H1 (cell line): ENCODE results near the gene C1orf185. TPM values are rescaled to one million over a fixed set of nuclear protein-coding genes. Genes with fewer than 3 reads are reported as not detected.

Experiments used
- CTCF ChIA-PET: fragments of 300-600 bp; sonication (Branson Sonifier 250); formaldehyde crosslinking; loops from one replicate; lab custom pipeline; 2021; ENCODE audit not compliant: partially characterized antibody; lab: Charles Lee
- POLR2A ChIA-PET: fragments of 300-600 bp; sonication (Branson Sonifier 250); formaldehyde crosslinking; loops from one replicate; lab custom pipeline; 2021; ENCODE audit warnings: inconsistent platforms; ENCODE audit not compliant: partially characterized antibody; lab: Charles Lee
- DNase-seq, 2 experiments: peaks; one replicate each; pipeline versions ENCODE4 v3.0.0 to v3.0.0-alpha.2; 2010 to 2022; ENCODE audit warnings: low spot score in 2 of 2, low read depth in 1 of 2, mixed read lengths in 1 of 2
- FAIRE-seq: peaks from 2 replicates; lab custom pipeline; 2011; peaks lifted over from hg19 to GRCh38; lab: Jason Lieb, UNC
- H2AFZ ChIP-seq: 2 replicates; pipeline ENCODE4 v1.8.1; 2012; ENCODE audit warnings: low read length, inconsistent platforms
- H2AK5ac ChIP-seq: 2 replicates; pipeline ENCODE4 v1.6.1; 2013; ENCODE audit warnings: low read depth, low read length
- H2BK120ac ChIP-seq: replicated peaks from 2 replicates; pipeline ENCODE3; 2013; ENCODE audit warnings: low read depth, low read length, inconsistent platforms
- H2BK12ac ChIP-seq: 2 replicates; pipeline ENCODE4 v1.6.1; 2013; ENCODE audit warnings: low read depth, low read length
- H2BK15ac ChIP-seq: 2 replicates; pipeline ENCODE4 v1.6.1; 2013; ENCODE audit warnings: low read length
- H2BK20ac ChIP-seq: 2 replicates; pipeline ENCODE4 v1.6.1; 2013; ENCODE audit warnings: low read length
- H2BK5ac ChIP-seq: 2 replicates; pipeline ENCODE4 v1.6.1; 2013; ENCODE audit warnings: low read depth, low read length
- H3K14ac ChIP-seq: 2 replicates; pipeline ENCODE4 v1.6.1; 2013; ENCODE audit warnings: inconsistent platforms; ENCODE audit not compliant: insufficient read length
- H3K18ac ChIP-seq: 2 replicates; pipeline ENCODE4 v1.6.1; 2013; ENCODE audit warnings: low read length; ENCODE audit errors: extremely low read depth
- H3K23ac ChIP-seq: 2 replicates; pipeline ENCODE4 v1.6.1; 2013; ENCODE audit warnings: inconsistent platforms; ENCODE audit not compliant: insufficient read length
- H3K23me2 ChIP-seq: 2 replicates; pipeline ENCODE4 v1.6.1; 2013; ENCODE audit warnings: low read depth, low read length
- H3K27ac ChIP-seq: 2 replicates; pipeline ENCODE4 v1.6.1; 2011; ENCODE audit warnings: low read depth, low read length, inconsistent platforms
- H3K27me3 ChIP-seq, 4 experiments: replicated peaks in 1 of 4; 1 replicate in 1 of 4; 2 replicates in 3 of 4; pipeline versions ENCODE4 v1.6.1 to v1.8.1; 2011 to 2013; ENCODE audit warnings: low read length in 3 of 4, mild to moderate bottlenecking in 3 of 4, inconsistent platforms in 2 of 4, mixed read lengths in 2 of 4, moderate library complexity in 1 of 4; ENCODE audit not compliant: control insufficient read depth in 3 of 4, insufficient read depth in 3 of 4; ENCODE audit errors: extremely low read depth in 1 of 4
- H3K36me3 ChIP-seq, 4 experiments: 2 replicates each; pipeline versions ENCODE4 v1.6.1 to v1.8.1; 2011 to 2013; ENCODE audit warnings: mild to moderate bottlenecking in 4 of 4, low read length in 3 of 4, moderate library complexity in 2 of 4, control low read depth in 1 of 4, inconsistent platforms in 1 of 4; ENCODE audit not compliant: insufficient read depth in 4 of 4, control insufficient read depth in 2 of 4
- H3K4ac ChIP-seq: replicated peaks from 2 replicates; pipeline ENCODE3; 2013; ENCODE audit warnings: low read length, low read depth, mixed read lengths, inconsistent platforms; ENCODE audit not compliant: insufficient read length
- H3K4me1 ChIP-seq, 4 experiments: replicated peaks in 1 of 4; 1 replicate in 1 of 4; 2 replicates in 3 of 4; pipeline versions ENCODE4 v1.6.1 to v1.8.1; 2011 to 2013; ENCODE audit warnings: low read length in 3 of 4, inconsistent platforms in 2 of 4, mixed read lengths in 1 of 4; ENCODE audit not compliant: insufficient read depth in 4 of 4, control insufficient read depth in 3 of 4
- H3K4me2 ChIP-seq, 2 experiments: 2 replicates each; pipeline versions ENCODE4 v1.6.1 to v1.8.1; 2011 to 2013; ENCODE audit warnings: low read depth in 2 of 2, low read length in 2 of 2, control low read depth in 1 of 2, inconsistent platforms in 1 of 2, mild to moderate bottlenecking in 1 of 2; ENCODE audit not compliant: insufficient read depth in 1 of 2
- H3K4me3 ChIP-seq, 4 experiments: fragments of 200-600, 300-600 bp in 1 of 4; sonication (generic), shearing (Covaris generic), sonication (Bioruptor Twin) in 1 of 4; 2 replicates each; pipeline versions ENCODE4 v1.5.1 to v1.8.1; 2011 to 2016; ENCODE audit warnings: low read length in 4 of 4, low read depth in 3 of 4, control low read depth in 2 of 4, inconsistent platforms in 2 of 4, mild to moderate bottlenecking in 2 of 4, mixed read lengths in 1 of 4, moderate library complexity in 1 of 4; ENCODE audit not compliant: insufficient read depth in 2 of 4; ENCODE audit errors: extremely low read depth in 1 of 4
- H3K56ac ChIP-seq: replicated peaks from 2 replicates; pipeline ENCODE3; 2013; ENCODE audit warnings: low read depth, mild to moderate bottlenecking, mixed read lengths, low read length, inconsistent platforms; ENCODE audit not compliant: insufficient read length
- H3K79me1 ChIP-seq: 2 replicates; pipeline ENCODE4 v1.6.1; 2013; ENCODE audit warnings: low read depth, low read length, control low read depth
- H3K79me2 ChIP-seq, 2 experiments: 2 replicates each; pipeline versions ENCODE4 v1.6.1 to v1.8.1; 2012 to 2013; ENCODE audit warnings: low read length in 2 of 2, mild to moderate bottlenecking in 2 of 2, inconsistent platforms in 1 of 2; ENCODE audit not compliant: insufficient read depth in 2 of 2, control insufficient read depth in 1 of 2
- H3K9ac ChIP-seq, 4 experiments: replicated peaks in 1 of 4; 1 replicate in 1 of 4; 2 replicates in 3 of 4; pipeline versions ENCODE4 v1.6.1 to v1.8.1; 2011 to 2013; ENCODE audit warnings: low read depth in 3 of 4, low read length in 3 of 4, control low read depth in 2 of 4, mild to moderate bottlenecking in 2 of 4, moderate library complexity in 2 of 4, inconsistent platforms in 1 of 4; ENCODE audit errors: extremely low read depth in 1 of 4
- H3K9me3 ChIP-seq, 2 experiments: 2 replicates each; pipeline versions ENCODE4 v1.6.1 to v1.8.1; 2012 to 2013; ENCODE audit warnings: mild to moderate bottlenecking in 2 of 2, moderate library complexity in 2 of 2, control low read depth in 1 of 2, inconsistent platforms in 1 of 2, low read depth in 1 of 2, low read length in 1 of 2, mixed read lengths in 1 of 2; ENCODE audit not compliant: insufficient read depth in 2 of 2
- H4K20me1 ChIP-seq, 2 experiments: replicated peaks in 1 of 2; 2 replicates each; pipeline versions ENCODE3 to v1.8.1; 2011 to 2013; ENCODE audit warnings: inconsistent platforms in 2 of 2, low read length in 2 of 2, mild to moderate bottlenecking in 1 of 2; ENCODE audit not compliant: insufficient read depth in 2 of 2, control insufficient read depth in 1 of 2
- H4K5ac ChIP-seq: 2 replicates; pipeline ENCODE4 v1.6.1; 2013; ENCODE audit warnings: low read length, low read depth, mixed read lengths, inconsistent platforms; ENCODE audit not compliant: insufficient read length
- H4K8ac ChIP-seq: 2 replicates; pipeline ENCODE4 v1.8.0; 2013; ENCODE audit warnings: mild to moderate bottlenecking, moderate library complexity, low read length, inconsistent platforms; ENCODE audit not compliant: insufficient read depth; ENCODE audit errors: extremely low read depth
- H4K91ac ChIP-seq: replicated peaks from 2 replicates; pipeline ENCODE3; 2013; ENCODE audit warnings: low read length, mixed read lengths, inconsistent platforms; ENCODE audit not compliant: insufficient read length
- CBX5 ChIP-seq: fragments of 300-800, 300-1000 bp; sonication (generic); IDR thresholded peaks from 2 replicates; pipeline ENCODE4 v1.7.1; 2016; ENCODE audit warnings: antibody characterized with exemption, low read length, low read depth
- FOSL1 ChIP-seq: IDR thresholded peaks from 2 replicates; pipeline ENCODE4 v1.6.1; 2011; ENCODE audit warnings: mild to moderate bottlenecking, low read depth, low read length, moderate library complexity; ENCODE audit not compliant: insufficient read depth
- HDAC2 ChIP-seq, 2 experiments: fragments of 300-600 bp in 1 of 2; sonication (generic) in 1 of 2; IDR thresholded peaks; 2 replicates each; pipeline ENCODE4 v1.6.1; 2011 to 2012; ENCODE audit warnings: low read depth in 2 of 2, low read length in 2 of 2, mild to moderate bottlenecking in 2 of 2, moderate library complexity in 2 of 2, borderline replicate concordance in 1 of 2, inconsistent platforms in 1 of 2
- HDAC6 ChIP-seq: IDR thresholded peaks from one replicate; pipeline ENCODE4 v1.7.1; 2012; ENCODE audit warnings: low read depth, mild to moderate bottlenecking, inconsistent platforms, low read length, moderate library complexity
- SAP30 ChIP-seq: fragments of 300-600 bp; sonication (generic); IDR thresholded peaks from 2 replicates; pipeline ENCODE4 v1.7.1; 2012; ENCODE audit warnings: low read length, moderate library complexity, mild to moderate bottlenecking, inconsistent platforms; ENCODE audit not compliant: insufficient read depth, insufficient replicate concordance
- SP1 ChIP-seq: IDR thresholded peaks from 2 replicates; pipeline ENCODE4 v1.6.1; 2011; ENCODE audit warnings: low read depth, low read length
- SP4 ChIP-seq: IDR thresholded peaks from 2 replicates; pipeline ENCODE4 v1.6.1; 2012; ENCODE audit warnings: low read length, inconsistent platforms
- ZNF274 ChIP-seq: IDR thresholded peaks from 2 replicates; pipeline ENCODE4 v1.7.0; 2012; ENCODE audit warnings: low read length, borderline replicate concordance; ENCODE audit errors: extremely low read depth
- WGBS, 2 experiments: shearing (Covaris generic) in 1 of 2; methylation state at CpG; one replicate each; pipeline versions ENCODE4 v1.1.6 to v1.1.7; 2013 to 2015; ENCODE audit warnings: low lambda C conversion rate in 2 of 2, mixed read lengths in 2 of 2, inconsistent platforms in 1 of 2, low coverage in 1 of 2, missing lambda C conversion rate in 1 of 2; ENCODE audit not compliant: insufficient replicate concordance in 2 of 2, insufficient coverage in 1 of 2, insufficient read length in 1 of 2; ENCODE audit errors: extremely low coverage in 1 of 2, missing lambda C conversion rate in 1 of 2; 5-methylcytosine and 5-hydroxymethylcytosine counted together
- polyA plus RNA-seq, 7 experiments: library from polyadenylated mRNA; depleted of rRNA in 3 of 7; stranded (reverse) in 5 of 7; unstranded in 2 of 7; fragments of >200 nt in 5 of 7; fragments of 200-250 nt in 2 of 7; gene quantifications; 1 replicate in 5 of 7; 2 replicates in 1 of 7; 4 replicates in 1 of 7; pipeline versions ENCODE4 v1.2.1 to v1.2.3, GENCODE V29; 2011 to 2013; ENCODE audit warnings: missing spikeins in 2 of 7, mixed read lengths in 2 of 7
- total RNA-seq: library from RNA; stranded (reverse); fragmentation: NEBNext Ultra II Directional; extraction: Animal tissue kit (Norgen Biotek cat#: 25700); gene quantifications from 2 replicates; pipeline ENCODE4 v1.2.1, GENCODE V29; 2021
- TF ChIP-seq, protein P1 (sequence below): IDR thresholded peaks from 2 replicates; pipeline ENCODE4 v1.6.1; 2012; ENCODE audit warnings: inconsistent platforms
- TF ChIP-seq, protein P2 (sequence below): IDR thresholded peaks from 2 replicates; pipeline ENCODE4 v1.6.1; 2012; ENCODE audit warnings: low read length, inconsistent platforms

Gene C1orf185
- total and polyA plus RNA-seq, 2 of the 8 experiments (the other 6 are each of a cell fraction or from before 2014, with no cell fraction given): not detected

DNA sequence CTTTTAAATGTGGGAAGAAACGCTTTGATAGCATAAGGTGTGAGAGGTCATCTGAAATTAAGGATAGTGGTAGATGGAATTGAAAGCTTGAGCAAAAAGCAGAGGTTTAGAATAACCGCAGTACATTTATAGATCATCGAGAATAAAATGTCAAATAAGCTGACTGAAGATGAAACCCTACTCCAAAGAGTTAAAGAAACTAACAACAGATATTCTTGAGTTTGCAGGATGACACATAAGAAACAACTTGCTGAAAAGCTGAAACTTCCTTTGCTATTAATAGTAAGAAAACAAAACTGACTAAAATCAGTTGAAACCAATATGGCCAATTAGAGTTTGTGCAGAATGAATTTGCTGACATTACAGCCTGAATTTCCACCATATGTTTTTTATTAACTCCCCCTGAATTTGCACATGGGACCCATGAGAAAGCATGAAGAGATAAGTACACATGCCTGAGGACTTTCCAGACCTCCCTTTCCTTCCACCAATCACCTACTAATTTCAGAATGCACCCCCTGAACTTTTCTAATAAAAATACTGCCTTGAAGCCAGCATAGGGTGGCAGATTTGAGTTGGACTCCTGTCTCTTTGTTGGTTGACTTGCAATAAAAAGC, 1.7 kb upstream of the C1orf185 start:
- H4K8ac ChIP-seq: no peak overlapping the region
- no peak overlapping the region for H2BK15ac ChIP-seq
- H3K4me3 ChIP-seq: no peak overlapping the region
- H4K91ac ChIP-seq: no peak overlapping the region
- no peak overlapping the region for H3K56ac ChIP-seq
- H3K27me3 ChIP-seq: no peaks in the 10 kb centered on the region
- no peaks in the 10 kb centered on the region for H4K20me1 ChIP-seq
- H3K14ac ChIP-seq: no peak overlapping the region
- FAIRE-seq: no peak
- no peaks in the 10 kb centered on the region for H3K79me1 ChIP-seq
- no peak for DNase-seq
- POLR2A ChIA-PET: no interaction called here
- no peak overlapping the region for H2AK5ac ChIP-seq
- no peak overlapping the region for H2BK120ac ChIP-seq
- no peak overlapping the region for H2BK20ac ChIP-seq
- no peak overlapping the region for H3K23ac ChIP-seq
- no peak overlapping the region for H2BK5ac ChIP-seq
- CTCF ChIA-PET: interaction anchor here (0.6 kb wide), 1 partner anchor 16 kb away, joined by 3 read pairs; no protein-coding TSS in a partner anchor
- no peak overlapping the region for H3K18ac ChIP-seq
- no peak overlapping the region for H3K4me2 ChIP-seq
- no peak overlapping the region for H3K4ac ChIP-seq
- no peaks in the 10 kb centered on the region for H3K79me2 ChIP-seq
- no peak overlapping the region for H3K9ac ChIP-seq
- H3K4me1 ChIP-seq: no peaks in the 10 kb centered on the region
- no peak overlapping the region for H2AFZ ChIP-seq
- no peak overlapping the region for H4K5ac ChIP-seq
- no peaks in the 10 kb centered on the region for H3K9me3 ChIP-seq
- no peaks in the 10 kb centered on the region for H3K36me3 ChIP-seq
- no peak overlapping the region for H3K27ac ChIP-seq
- no peaks in the 10 kb centered on the region for H3K23me2 ChIP-seq
- 93% methylated on average over 3 of the region's 3 CpGs; no CpG with 5 or more reads in 1 of the 2 experiments for WGBS, 2 experiments
- H2BK12ac ChIP-seq: no peak overlapping the region
- no peak for TF ChIP-seq ZNF274
- no peak for TF ChIP-seq FOSL1
- TF ChIP-seq HDAC6: no peak
- TF ChIP-seq CBX5: no peak
- TF ChIP-seq HDAC2 (IDR thresholded peaks at IDR 0.05; ENCODE audit: borderline replicate concordance in 1 of 2, low read depth in 2 of 2, low read length in 2 of 2): no peak
- TF ChIP-seq, protein P1, sequence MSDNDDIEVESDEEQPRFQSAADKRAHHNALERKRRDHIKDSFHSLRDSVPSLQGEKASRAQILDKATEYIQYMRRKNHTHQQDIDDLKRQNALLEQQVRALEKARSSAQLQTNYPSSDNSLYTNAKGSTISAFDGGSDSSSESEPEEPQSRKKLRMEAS: no peak
- TF ChIP-seq, protein P2, sequence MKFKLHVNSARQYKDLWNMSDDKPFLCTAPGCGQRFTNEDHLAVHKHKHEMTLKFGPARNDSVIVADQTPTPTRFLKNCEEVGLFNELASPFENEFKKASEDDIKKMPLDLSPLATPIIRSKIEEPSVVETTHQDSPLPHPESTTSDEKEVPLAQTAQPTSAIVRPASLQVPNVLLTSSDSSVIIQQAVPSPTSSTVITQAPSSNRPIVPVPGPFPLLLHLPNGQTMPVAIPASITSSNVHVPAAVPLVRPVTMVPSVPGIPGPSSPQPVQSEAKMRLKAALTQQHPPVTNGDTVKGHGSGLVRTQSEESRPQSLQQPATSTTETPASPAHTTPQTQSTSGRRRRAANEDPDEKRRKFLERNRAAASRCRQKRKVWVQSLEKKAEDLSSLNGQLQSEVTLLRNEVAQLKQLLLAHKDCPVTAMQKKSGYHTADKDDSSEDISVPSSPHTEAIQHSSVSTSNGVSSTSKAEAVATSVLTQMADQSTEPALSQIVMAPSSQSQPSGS: no peak
- no peak for TF ChIP-seq SP4
- no peak for TF ChIP-seq SAP30
- TF ChIP-seq SP1: no peak
